Measurements from ENCODE around the gene PDP2.

DNA sequence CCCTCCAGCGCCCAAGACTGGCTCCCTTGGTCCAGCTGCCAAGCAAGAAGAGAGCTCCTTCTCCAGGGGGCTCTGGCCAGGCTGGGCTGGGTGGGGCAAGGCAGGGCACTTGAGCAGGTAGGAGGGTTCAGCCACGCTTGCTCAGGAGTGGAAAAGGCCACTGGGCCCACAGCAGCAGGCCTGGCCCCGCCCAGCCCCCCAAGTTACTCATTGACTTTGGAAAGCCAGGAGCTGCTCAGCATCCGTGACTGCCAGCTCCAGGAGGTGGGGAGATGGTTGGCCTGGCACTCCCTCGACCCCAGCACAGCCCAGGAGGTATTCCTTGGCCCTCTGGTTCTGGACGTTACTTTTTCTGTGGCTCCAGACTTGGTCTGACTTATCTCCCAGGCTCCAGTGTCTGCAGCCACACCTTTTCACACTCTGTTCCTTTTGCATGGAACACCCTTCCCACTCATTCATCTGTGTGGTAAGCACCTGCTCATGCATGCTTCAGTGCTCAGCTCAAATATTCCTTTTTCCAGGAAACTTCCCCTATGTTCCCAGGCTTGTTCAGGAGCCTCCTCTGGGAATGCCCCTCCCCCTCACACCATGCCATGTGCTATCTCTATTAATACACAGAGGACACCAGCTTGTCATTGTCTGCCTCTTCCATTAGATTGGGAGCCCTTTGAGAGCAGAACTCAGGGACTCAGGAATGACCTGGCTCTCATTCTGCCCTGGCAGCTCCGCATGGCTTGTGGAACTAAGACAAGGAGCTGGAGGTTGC lies 38.7 kb downstream of the PDP2 start, which contains the start of gene CDH16:
- TF ChIP-seq POLR2A (IDR thresholded peaks at IDR 0.05) (no peak), EP300 (IDR thresholded peaks at IDR 0.05) (no peak)
- TF ChIP-seq, protein P1, sequence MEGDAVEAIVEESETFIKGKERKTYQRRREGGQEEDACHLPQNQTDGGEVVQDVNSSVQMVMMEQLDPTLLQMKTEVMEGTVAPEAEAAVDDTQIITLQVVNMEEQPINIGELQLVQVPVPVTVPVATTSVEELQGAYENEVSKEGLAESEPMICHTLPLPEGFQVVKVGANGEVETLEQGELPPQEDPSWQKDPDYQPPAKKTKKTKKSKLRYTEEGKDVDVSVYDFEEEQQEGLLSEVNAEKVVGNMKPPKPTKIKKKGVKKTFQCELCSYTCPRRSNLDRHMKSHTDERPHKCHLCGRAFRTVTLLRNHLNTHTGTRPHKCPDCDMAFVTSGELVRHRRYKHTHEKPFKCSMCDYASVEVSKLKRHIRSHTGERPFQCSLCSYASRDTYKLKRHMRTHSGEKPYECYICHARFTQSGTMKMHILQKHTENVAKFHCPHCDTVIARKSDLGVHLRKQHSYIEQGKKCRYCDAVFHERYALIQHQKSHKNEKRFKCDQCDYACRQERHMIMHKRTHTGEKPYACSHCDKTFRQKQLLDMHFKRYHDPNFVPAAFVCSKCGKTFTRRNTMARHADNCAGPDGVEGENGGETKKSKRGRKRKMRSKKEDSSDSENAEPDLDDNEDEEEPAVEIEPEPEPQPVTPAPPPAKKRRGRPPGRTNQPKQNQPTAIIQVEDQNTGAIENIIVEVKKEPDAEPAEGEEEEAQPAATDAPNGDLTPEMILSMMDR (IDR thresholded peaks at IDR 0.05): no peak

Measured in tibial nerve (tissue), 4 donors.